H1 (cell line): ENCODE results near the gene CDC14B. TPM values are rescaled to one million over a fixed set of nuclear protein-coding genes. Genes with fewer than 3 reads are reported as not detected.

Experiments
- BRCA1 ChIP-seq: IDR thresholded peaks from 2 replicates; pipeline ENCODE4 v1.6.1; 2012; ENCODE audit warnings: low read depth, low read length, improper control_type of control experiment
- CHD1 ChIP-seq: IDR thresholded peaks from 2 replicates; pipeline ENCODE4 v1.6.1; 2012; ENCODE audit warnings: low read depth, low read length, improper control_type of control experiment
- CHD7 ChIP-seq: fragments of 300-600 bp; sonication (generic); IDR thresholded peaks from 2 replicates; pipeline ENCODE4 v1.7.1; 2012; ENCODE audit warnings: low read length, moderate library complexity, mild to moderate bottlenecking, inconsistent platforms; ENCODE audit not compliant: insufficient replicate concordance
- HDAC2 ChIP-seq, 2 experiments: fragments of 300-600 bp in 1 of 2; sonication (generic) in 1 of 2; IDR thresholded peaks; 2 replicates each; pipeline ENCODE4 v1.6.1; 2011 to 2012; ENCODE audit warnings: low read depth in 2 of 2, low read length in 2 of 2, mild to moderate bottlenecking in 2 of 2, moderate library complexity in 2 of 2, borderline replicate concordance in 1 of 2, inconsistent platforms in 1 of 2
- KDM1A ChIP-seq: fragments of 200-600, 300-600 bp; sonication (generic); IDR thresholded peaks from 2 replicates; pipeline ENCODE4 v1.7.1; 2016; ENCODE audit warnings: mild to moderate bottlenecking, low read length, borderline replicate concordance
- RFX5 ChIP-seq: IDR thresholded peaks from 2 replicates; pipeline ENCODE4 v1.6.1; 2011; ENCODE audit warnings: low read depth, low read length, improper control_type of control experiment, borderline replicate concordance
- RNF2 ChIP-seq: fragments of 200-900, 300-1000 bp; sonication (generic); IDR thresholded peaks from 2 replicates; pipeline ENCODE4 v1.7.1; 2016; ENCODE audit warnings: borderline replicate concordance, low read depth, mild to moderate bottlenecking, antibody characterized with exemption, low read length; ENCODE audit not compliant: poor library complexity, severe bottlenecking; ENCODE audit errors: missing control alignments
- SRF ChIP-seq: IDR thresholded peaks from 2 replicates; pipeline ENCODE4 v1.6.1; 2011; ENCODE audit warnings: mild to moderate bottlenecking, low read depth, low read length, moderate library complexity
- polyA plus RNA-seq, 7 experiments: library from polyadenylated mRNA; depleted of rRNA in 3 of 7; stranded (reverse) in 5 of 7; unstranded in 2 of 7; fragments of >200 nt in 5 of 7; fragments of 200-250 nt in 2 of 7; gene quantifications; 1 replicate in 5 of 7; 2 replicates in 1 of 7; 4 replicates in 1 of 7; pipeline versions ENCODE4 v1.2.1 to v1.2.3, GENCODE V29; 2011 to 2013; ENCODE audit warnings: missing spikeins in 2 of 7, mixed read lengths in 2 of 7
- total RNA-seq: library from RNA; stranded (reverse); fragmentation: NEBNext Ultra II Directional; extraction: Animal tissue kit (Norgen Biotek cat#: 25700); gene quantifications from 2 replicates; pipeline ENCODE4 v1.2.1, GENCODE V29; 2021
- TF ChIP-seq, protein P1 (sequence below): IDR thresholded peaks from 2 replicates; pipeline ENCODE4 v1.6.1; 2012; ENCODE audit warnings: low read length, inconsistent platforms

CDC14B gene
- total and polyA plus RNA-seq, 2 of the 8 experiments (the other 6 are each of a cell fraction or from before 2014, with no cell fraction given) = 17.2 to 44.6 TPM

DNA sequence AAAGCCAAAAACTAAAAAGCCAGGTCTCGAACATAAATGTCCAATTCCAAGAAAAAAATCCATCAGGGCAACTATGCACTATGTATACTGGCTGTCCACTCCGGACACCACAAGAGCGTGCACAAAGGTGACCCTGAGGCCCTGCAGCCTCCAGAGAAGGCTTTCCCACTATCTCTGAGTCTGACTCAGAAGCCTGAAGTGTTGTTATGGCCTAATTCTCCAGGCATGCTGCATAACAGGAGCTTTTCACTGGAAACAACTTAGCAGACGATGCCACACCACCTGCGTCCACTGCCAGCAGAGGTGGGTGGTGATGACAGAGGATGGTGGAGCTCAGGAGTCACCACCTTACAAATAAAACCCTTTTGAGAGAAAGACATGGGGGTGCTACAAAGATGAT, 106.0 kb downstream of the CDC14B start (continued):
- TF ChIP-seq CHD7 (no peak), RNF2 (no peak), HDAC2 (IDR thresholded peaks at IDR 0.05; ENCODE audit: borderline replicate concordance in 1 of 2, low read depth in 2 of 2, low read length in 2 of 2) (no peak), SRF (no peak), KDM1A (no peak), BRCA1 (no peak), RFX5 (no peak), CHD1 (no peak)
- TF ChIP-seq, protein P1, sequence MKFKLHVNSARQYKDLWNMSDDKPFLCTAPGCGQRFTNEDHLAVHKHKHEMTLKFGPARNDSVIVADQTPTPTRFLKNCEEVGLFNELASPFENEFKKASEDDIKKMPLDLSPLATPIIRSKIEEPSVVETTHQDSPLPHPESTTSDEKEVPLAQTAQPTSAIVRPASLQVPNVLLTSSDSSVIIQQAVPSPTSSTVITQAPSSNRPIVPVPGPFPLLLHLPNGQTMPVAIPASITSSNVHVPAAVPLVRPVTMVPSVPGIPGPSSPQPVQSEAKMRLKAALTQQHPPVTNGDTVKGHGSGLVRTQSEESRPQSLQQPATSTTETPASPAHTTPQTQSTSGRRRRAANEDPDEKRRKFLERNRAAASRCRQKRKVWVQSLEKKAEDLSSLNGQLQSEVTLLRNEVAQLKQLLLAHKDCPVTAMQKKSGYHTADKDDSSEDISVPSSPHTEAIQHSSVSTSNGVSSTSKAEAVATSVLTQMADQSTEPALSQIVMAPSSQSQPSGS = no peak
